ENCODE data around the gene IGDCC3.

IGDCC3 gene

DNA sequence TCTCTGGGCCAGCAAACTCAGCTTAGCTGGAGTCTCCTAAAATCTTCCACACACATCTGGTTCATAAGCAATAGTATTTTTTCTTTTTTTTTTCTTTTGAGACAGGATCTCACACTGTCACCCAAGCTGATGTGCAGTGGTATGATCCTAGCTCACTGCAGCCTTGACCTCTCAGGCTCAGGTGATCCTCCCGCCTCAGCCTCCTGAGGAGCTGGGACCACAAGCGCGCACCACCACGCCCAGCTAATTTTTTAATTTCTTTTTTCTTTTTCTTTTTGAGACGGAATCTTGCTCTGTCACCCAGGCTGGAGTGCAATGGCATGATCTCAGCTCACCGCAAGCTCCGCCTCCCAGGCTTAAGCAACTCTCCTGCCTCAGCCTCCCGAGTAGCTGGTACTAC lies 39.0 kb downstream of the IGDCC3 start:
- DNase-seq: no peak

DNA sequence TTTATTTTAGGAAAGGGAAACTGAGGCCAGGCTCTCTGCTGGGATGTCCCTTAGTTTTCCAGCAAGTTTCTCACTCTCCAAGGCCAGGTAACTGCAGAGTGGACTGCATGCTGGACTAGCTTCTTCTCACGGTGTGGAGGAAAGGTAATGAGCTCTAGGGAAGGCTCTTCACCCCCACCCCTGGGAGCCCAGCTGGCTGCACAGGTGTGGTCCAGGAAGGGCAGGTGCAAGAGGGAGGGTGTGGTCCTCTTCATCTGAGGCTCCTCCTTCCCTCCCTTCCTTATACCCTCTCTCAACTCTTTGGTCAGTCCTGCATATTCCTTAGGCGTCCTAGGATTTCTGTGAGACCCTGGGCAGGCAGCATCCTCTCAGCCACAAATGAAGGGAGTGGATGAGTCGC lies 39.4 kb downstream of the IGDCC3 start:
- DNase-seq: no peak

DNA sequence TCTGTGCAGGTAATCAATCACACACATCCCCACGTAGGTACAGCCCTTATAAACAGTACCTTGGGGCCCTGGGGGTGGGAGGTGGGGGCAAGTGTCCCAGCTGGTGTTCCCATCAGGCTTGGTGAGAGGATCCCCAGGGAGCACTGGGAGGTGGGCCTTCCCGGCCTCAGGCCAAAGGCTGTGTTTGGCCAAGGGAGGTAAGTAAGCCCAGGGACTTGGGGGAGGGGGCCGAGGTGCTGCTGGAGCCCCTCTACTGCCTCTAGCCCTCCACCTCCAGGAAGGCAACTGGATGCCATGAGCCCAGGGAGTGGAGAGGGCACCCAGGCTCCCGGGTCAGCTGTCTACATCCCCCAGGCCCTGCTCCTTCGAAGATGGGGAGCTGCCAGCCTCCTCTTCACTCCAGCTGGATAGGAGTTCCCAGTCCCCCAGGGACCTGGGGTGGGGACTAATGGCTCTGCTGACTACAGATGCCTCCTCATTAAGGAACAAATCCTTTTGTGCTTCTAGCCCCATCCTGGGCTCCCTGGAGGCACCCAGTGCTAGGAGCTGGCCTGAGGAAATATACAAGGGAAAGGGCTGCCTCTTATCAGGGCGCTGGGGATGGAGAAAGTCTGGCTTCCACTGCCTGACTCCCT lies 40.2 kb downstream of the IGDCC3 start:
- no peak for DNase-seq

- no peak for DNase-seq
Measured at GRCh38 chr15:65336493-65337435, 41.0 kb downstream of the IGDCC3 start.

DNA sequence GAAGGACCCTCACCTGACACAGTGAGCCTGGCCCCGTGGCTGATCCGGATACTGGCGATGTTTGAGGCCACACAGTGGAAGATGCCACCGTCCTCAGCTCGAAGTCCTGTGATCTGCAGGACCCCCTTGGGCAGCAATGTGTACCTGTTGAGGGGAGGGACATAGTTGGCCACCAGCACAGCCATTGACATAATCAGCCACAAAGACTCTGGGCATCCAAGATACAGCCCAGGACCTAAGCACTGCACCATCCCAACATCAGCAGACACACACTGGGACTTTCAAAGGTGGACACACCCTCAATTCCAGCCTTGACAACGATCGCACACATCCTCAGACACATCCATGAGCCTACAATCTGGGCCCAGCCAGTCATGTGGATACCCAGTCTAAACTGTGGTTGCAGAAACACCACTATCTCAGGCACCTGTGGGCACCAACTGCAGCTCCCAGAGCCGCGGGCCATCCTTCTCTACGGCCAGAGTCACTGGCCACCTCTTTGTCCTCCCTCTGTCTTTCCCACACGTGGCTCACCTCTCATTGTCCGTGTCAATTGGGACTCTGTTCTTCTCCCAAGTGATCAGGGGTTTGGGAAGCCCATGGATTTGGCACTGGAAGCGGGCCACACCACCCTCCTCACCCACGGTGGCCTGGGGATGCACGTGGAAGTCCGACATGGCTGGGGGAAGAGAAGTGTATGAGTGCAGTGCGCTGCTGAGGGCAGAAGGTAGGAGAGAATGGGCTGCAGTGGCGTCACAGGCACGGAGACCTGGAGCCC lies 42.3 kb downstream of the IGDCC3 start:
- no peak for DNase-seq

GRCh38 chr15:65334586-65335231 lies 43.1 kb downstream of the IGDCC3 start:
- DNase-seq: no peak

- DNase-seq: no peak
Measured at GRCh38 chr15:65333856-65334255, 43.9 kb downstream of the IGDCC3 start.

DNA sequence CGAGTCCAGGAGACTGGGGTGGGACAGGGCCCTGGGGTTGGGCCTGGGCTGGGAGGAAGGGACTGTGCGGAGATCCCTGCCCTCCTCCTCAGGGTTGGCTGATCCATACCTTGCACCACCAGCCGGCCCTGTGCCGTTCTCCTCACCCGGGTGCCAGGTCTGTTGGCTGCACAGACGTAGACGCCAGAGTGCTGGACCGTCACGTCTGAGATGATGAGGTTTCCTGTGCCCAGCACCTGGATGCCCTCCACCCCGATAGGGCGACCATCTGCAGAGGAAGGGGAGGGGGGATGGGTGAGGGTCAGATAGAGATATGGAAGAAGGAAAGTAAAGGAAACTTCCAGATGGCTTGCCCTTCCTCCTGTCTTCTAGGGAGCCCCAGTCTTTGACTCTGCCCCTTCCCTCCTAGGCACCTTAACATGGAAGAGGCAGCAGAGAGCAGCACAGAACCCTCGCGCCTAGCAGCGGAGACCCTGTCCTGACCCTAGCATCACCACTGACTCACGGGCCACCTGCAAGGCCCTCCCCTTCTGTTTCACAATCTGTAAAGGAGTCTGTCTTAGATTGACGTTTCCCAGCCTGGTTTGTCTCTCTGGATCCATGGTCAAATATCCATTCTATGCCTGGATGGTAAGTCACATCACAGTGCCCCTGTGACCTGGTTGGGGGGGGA lies 44.5 kb downstream of the IGDCC3 start:
- DNase-seq: no peak

DNA sequence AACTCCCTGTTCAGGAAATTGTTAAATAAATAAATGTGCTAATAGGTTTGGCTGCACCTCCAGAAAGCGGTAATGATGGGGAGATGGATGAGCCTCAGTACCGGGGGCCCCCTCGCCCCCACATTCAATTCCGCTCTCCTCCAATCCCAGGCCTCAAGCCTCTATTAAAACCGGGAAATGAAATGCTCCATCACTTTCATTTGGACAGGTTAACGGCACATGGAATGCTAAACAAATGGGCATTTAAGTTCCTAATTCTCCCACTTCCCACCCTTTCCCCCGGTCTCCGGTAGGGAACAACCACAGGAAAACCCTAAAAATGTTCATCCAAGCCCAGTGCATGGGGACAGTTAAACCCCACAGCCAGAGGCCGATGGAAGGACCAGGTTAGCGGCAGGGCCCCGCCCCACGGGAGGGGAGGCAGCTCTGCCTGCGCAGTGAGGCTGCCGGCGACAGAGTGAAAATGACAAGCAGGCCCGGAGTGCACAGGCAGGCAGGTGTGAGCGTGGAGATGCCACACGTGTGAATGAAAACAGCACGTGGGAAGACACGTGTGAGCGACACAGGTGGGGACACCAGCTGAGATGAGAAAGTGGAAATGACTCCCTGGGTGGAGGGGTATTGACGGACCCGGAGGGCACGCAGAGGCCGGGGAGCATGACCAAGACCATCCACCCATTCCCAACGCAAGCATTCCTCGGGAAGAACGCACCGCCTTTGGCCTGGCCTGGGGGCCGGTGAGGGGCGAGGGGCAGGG lies 45.2 kb downstream of the IGDCC3 start:
- DNase-seq: no peak

DNA sequence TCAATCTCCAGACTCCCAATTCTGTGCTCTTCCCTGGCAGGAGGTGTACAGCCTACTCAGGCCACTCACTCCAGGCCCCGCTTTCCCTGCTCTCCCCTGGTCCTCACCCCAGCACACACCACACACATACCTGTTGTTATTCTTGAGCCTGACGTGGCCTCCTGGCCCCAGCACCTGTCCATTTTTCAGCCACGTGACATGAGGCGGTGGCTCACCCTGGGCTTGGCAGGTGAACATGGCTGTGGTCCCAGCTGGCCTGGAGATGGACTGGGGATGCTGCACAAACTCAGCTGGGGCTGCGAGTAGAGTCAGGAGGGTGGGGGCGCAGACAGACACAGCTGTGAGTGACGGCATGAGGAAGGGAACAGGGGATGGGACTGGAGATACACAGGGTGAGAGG lies 46.0 kb downstream of the IGDCC3 start:
- DNase-seq: no peak

DNA sequence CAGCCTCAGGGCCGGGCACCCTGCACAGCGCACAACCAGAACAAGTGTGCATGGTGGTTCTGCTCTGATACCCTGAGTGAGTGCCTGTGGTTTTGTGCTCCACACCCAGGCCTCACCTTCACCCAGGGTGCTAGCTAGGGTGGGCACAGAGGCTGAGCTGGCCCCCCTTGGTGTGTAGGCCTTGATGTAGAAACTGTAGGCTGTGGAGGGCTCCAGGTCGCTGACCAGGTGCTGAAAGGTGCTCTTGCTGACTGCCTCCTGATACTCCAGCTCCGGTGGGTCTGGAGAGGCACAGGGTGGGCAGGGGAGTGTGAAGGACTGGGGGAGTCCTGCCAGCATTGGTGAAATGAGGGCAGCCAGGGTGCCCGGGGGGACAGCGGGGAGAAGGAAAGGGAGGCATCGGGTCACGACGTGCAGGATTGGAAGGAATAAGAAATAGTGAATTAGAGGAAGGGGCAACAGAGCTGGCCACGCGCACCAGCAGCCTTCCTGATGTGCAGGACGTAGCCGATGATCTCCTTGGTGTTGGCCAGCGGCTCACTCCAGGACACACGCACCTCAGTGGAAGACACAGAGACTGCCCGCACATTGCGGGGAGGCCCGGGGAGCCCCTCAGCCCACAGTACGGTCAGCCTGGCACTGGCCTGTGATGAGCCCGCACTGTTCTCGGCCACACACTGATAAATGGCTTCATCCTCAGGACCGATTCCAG lies 46.7 kb downstream of the IGDCC3 start:
- no peak for DNase-seq

- no peak for DNase-seq
Measured at GRCh38 chr15:65329984-65330735, 47.6 kb downstream of the IGDCC3 start.

DNA sequence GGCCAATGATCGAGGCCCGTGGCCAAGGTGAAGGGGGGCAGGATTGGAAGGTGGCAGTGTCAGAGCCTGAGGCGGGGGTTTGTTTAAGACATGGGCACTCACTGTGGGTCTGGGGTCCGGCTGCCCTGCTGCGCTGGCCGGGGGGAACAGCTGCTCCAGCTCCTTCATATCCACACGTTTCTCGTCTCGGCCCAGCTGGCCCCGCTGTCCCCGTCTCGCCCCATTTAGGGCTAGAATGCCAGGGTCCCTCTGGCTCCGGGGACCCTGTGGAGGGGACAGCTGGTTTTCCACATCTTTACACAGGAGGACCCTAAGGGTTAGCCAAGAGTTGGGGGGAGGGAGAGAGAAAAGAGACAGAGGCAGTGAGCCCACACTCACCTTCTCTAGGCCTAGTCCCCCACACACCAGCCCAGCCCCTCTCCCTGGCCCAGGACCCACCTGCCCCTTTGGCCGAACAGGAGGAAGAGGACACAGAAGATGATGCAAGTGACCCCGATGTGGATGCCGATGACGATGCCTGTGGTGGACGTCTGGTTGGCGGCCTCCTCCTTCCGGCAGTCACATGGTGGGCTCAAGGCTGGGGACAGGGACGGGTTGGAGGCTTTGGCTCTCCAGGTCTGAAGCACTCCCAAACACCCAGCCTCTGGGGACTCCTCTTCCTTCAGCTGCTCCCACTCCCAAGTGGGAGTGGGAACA lies 48.4 kb downstream of the IGDCC3 start:
- DNase-seq: no peak

DNA sequence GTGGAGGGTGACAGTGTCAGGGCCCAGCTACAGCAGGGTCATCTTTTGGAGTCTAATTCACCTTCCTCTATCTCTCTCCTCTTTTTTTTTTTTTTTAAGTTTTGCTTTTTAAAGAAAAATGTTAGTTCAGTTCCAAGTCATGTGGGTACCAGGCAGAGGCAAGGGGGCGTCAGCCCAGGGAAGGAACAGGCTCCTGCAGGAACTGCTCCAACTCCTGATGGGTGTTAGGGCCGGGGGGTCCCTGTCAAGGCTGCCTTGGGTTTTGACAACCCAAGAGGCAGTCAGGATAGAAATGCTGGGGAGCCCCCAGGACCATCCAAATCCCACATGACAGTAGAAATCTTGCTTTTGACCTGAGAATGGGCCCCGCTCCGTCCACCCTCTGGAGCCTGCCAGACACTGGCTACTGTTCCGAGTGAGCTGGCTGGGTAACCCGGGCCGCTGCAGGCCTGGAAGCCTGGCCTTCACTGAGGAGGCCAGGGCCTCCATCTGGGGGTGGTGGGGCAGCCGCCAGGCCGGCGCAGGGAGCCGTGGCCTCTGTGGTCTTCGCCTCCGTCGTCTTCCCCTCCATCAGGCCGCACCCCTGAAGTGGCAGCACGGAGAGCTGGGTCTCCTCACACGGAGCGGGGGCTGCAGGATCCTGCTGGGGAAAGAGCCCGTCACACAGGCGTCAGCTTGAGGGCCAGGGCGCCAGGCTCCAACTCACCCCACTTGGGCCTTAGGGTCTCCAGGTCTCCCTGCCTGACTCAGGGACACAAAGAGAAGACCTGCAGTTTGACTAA lies 49.1 kb downstream of the IGDCC3 start:
- DNase-seq: no peak

- DNase-seq: no peak
Measured at GRCh38 chr15:65327651-65328393, 50.0 kb downstream of the IGDCC3 start.

DNA sequence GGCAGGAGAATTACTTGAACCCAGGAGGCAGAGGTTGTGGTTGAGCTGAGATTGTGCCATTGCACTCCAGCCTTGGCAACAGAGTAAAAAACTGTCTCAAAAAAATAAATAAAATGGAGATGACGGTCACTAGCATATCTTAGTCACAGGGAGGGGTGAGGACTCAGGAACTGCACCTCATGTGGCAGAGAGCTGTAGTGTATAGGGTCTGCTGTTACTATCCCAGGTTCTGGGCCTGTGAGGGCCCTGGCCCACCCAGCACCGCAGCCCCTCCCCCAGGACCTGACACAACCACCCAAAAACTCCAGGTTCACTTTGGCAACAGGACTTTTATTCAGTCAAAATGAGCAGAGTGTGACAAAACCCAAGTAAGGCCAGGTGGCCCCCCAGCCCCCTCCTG lies 51.0 kb downstream of the IGDCC3 start:
- no peak for DNase-seq

GRCh38 chr15:65326117-65326526 lies 51.7 kb downstream of the IGDCC3 start:
- no peak for DNase-seq

DNA sequence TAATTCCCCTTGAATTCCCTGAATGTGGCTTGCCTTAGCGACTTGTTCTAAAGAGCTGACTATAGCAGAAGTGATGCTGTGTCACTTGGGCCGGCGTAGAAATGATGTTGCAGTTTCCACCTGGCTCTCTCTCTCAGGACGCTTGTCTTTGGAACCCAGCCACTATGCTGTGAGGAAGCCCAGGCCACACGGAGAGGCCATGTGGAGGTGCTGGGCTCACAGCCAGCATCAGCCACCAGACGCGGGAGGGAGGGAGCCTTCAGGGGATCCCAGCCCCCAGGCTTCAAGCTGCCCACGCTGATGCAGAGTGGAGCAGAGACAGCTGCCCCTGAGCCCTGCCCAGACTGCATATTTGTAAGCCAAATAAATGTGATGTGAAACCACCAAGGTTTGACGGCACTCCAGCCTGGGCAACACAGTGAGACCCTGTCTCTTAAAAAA lies 54.7 kb downstream of the IGDCC3 start:
- DNase-seq: no peak
